ENCODE results near the gene KLHL35. TPM values are rescaled to one million over a fixed set of nuclear protein-coding genes. Genes with fewer than 3 reads are reported as not detected.
A peak's percentile ranks its signal among the peaks of the same experiment; 100 is the strongest.

KLHL35 gene
- total RNA-seq, 4 donors from 2014 or later, result 0.17 to 0.42 (median 0.29) TPM; not detected in 1

GRCh38 chr11:75479597-75480145 is 46.7 kb upstream of the KLHL35 start:
- Histone ChIP-seq H3K27ac (replicated peaks in 1 of 4) (no peak overlapping the region), H3K4me1 (peaks cover 14 to 29% (median 22%) of the 10 kb centered on the region in 4 donors), H3K27me3 (no peaks in the 10 kb centered on the region), H3K36me3 (no peaks in the 10 kb centered on the region), H3K4me3 (no peak overlapping the region), H3K9me3 (no peaks in the 10 kb centered on the region)
- intact Hi-C loops (cut with DNase I), result no loop called here
- TF ChIP-seq POLR2AphosphoS5 (IDR thresholded peaks at IDR 0.05), result no peak
- TF ChIP-seq POLR2A (IDR thresholded peaks at IDR 0.05; ENCODE audit: low read depth), result no peak
- TF ChIP-seq EP300 (IDR thresholded peaks at IDR 0.05), result no peak
- no peak for TF ChIP-seq CTCF (IDR thresholded peaks at IDR 0.05)
- 70% methylated on average over 4 of the region's 4 CpGs for WGBS
- DNase-seq (ENCODE audit: extremely low spot score), result no peak

- no peak overlapping the region for H3K27ac ChIP-seq (replicated peaks in 1 of 4)
- no peaks in the 10 kb centered on the region for H3K27me3 ChIP-seq
- peaks cover 17 to 35% (median 28%) of the 10 kb centered on the region in 4 donors for H3K4me1 ChIP-seq
- TF ChIP-seq CTCF (IDR thresholded peaks at IDR 0.05) (no peak), EP300 (IDR thresholded peaks at IDR 0.05) (no peak), POLR2A (IDR thresholded peaks at IDR 0.05; ENCODE audit: low read depth) (no peak), POLR2AphosphoS5 (IDR thresholded peaks at IDR 0.05) (no peak)
- 81% methylated on average over 5 of the region's 5 CpGs for WGBS
- no peaks in the 10 kb centered on the region for H3K36me3 ChIP-seq
- intact Hi-C loops (cut with DNase I), result no loop called here
- H3K9me3 ChIP-seq, result no peaks in the 10 kb centered on the region
- no peak for DNase-seq (ENCODE audit: extremely low spot score)
- no peak overlapping the region for H3K4me3 ChIP-seq
These were observed 46.0 kb upstream of the KLHL35 start for GRCh38 chr11:75478783-75479596.

GRCh38 chr11:75477614-75477935 is 44.6 kb upstream of the KLHL35 start:
- Histone ChIP-seq H3K4me1 (peaks cover 17 to 33% (median 28%) of the 10 kb centered on the region in 4 donors), H3K36me3 (no peaks in the 10 kb centered on the region), H3K9me3 (no peaks in the 10 kb centered on the region), H3K27me3 (no peaks in the 10 kb centered on the region), H3K27ac (replicated peaks in 1 of 4) (no peak overlapping the region), H3K4me3 (no peak overlapping the region)
- no peak for TF ChIP-seq POLR2A (IDR thresholded peaks at IDR 0.05; ENCODE audit: low read depth)
- TF ChIP-seq EP300 (IDR thresholded peaks at IDR 0.05), result no peak
- DNase-seq (ENCODE audit: extremely low spot score), result no peak
- 92% methylated on average over 12 of the region's 12 CpGs for WGBS
- intact Hi-C loops (cut with DNase I), result no loop called here

GRCh38 chr11:75476739-75477613 is 44.0 kb upstream of the KLHL35 start:
- TF ChIP-seq POLR2AphosphoS5 (IDR thresholded peaks at IDR 0.05) (no peak), EP300 (IDR thresholded peaks at IDR 0.05) (no peak), CTCF (IDR thresholded peaks at IDR 0.05) (no peak), POLR2A (IDR thresholded peaks at IDR 0.05; ENCODE audit: low read depth) (no peak)
- no peak for DNase-seq (ENCODE audit: extremely low spot score)
- peaks cover 17 to 33% (median 28%) of the 10 kb centered on the region in 4 donors for H3K4me1 ChIP-seq
- no peaks in the 10 kb centered on the region for H3K27me3 ChIP-seq
- H3K4me3 ChIP-seq, result no peak overlapping the region
- H3K27ac ChIP-seq (replicated peaks in 1 of 4), result peak overlapping the region in 2 of 4 donors; percentile 45 to 47
- no peaks in the 10 kb centered on the region for H3K36me3 ChIP-seq
- no peaks in the 10 kb centered on the region for H3K9me3 ChIP-seq
- 71% methylated on average over 10 of the region's 10 CpGs for WGBS
- intact Hi-C loops (cut with DNase I), result no loop called here
